HG02588 (cell line): ENCODE data around the gene IQCH.
"Not testable (repeated sequence)": the region's sequence is repeated elsewhere in the genome, so short reads cannot be mapped to it uniquely, and the experiment has no call there.

Experiments
- ATAC-seq: cut with Tn5 transposase; IDR thresholded peaks from one replicate; pipeline ENCODE4 v1.9.1; 2021; ENCODE audit warnings: mild to moderate bottlenecking, moderate library complexity; ENCODE audit not compliant: unreplicated experiment

Gene IQCH

GRCh38 chr15:67422296-67422695 is 167.7 kb downstream of the IQCH start:
- ATAC-seq, result no peak

- no peak for ATAC-seq
Measured at GRCh38 chr15:67433495-67434099, 179.0 kb downstream of the IQCH start.

GRCh38 chr15:67436351-67437250 is 182.0 kb downstream of the IQCH start:
- ATAC-seq, result not testable (repeated sequence)

GRCh38 chr15:67444100-67444499 is 189.5 kb downstream of the IQCH start:
- no peak for ATAC-seq

GRCh38 chr15:67446449-67446848 is 191.9 kb downstream of the IQCH start:
- no peak for ATAC-seq

- not testable (repeated sequence) for ATAC-seq
Measured at GRCh38 chr15:67448372-67448771, 193.8 kb downstream of the IQCH start.

GRCh38 chr15:67453703-67454102 is 199.1 kb downstream of the IQCH start:
- ATAC-seq, result not testable (repeated sequence)

- ATAC-seq, result no peak
Measured at GRCh38 chr15:67456677-67457529, 202.3 kb downstream of the IQCH start.

- no peak for ATAC-seq
Measured at GRCh38 chr15:67458331-67459029, 203.9 kb downstream of the IQCH start.

- no peak for ATAC-seq
Measured at GRCh38 chr15:67460521-67460920, 205.9 kb downstream of the IQCH start.

- no peak for ATAC-seq
Measured at GRCh38 chr15:67461735-67462134, 207.1 kb downstream of the IQCH start.

GRCh38 chr15:67462875-67463274 is 208.3 kb downstream of the IQCH start:
- ATAC-seq, result no peak

GRCh38 chr15:67463488-67463887 is 208.9 kb downstream of the IQCH start:
- no peak for ATAC-seq

- ATAC-seq, result no peak
Measured at GRCh38 chr15:67465196-67465952, 210.8 kb downstream of the IQCH start.

- ATAC-seq, result no peak
Measured at GRCh38 chr15:67468416-67468815, 213.8 kb downstream of the IQCH start.

GRCh38 chr15:67469680-67470079 is 215.1 kb downstream of the IQCH start:
- no peak for ATAC-seq

- ATAC-seq, result no peak
Measured at GRCh38 chr15:67472957-67473356, 218.4 kb downstream of the IQCH start.

- no peak for ATAC-seq
Measured at GRCh38 chr15:67474405-67475110, 220.0 kb downstream of the IQCH start.

GRCh38 chr15:67479781-67480505 is 225.4 kb downstream of the IQCH start:
- no peak for ATAC-seq
